Measurements from ENCODE around the gene ZDHHC7.

The ZDHHC7 gene

DNA sequence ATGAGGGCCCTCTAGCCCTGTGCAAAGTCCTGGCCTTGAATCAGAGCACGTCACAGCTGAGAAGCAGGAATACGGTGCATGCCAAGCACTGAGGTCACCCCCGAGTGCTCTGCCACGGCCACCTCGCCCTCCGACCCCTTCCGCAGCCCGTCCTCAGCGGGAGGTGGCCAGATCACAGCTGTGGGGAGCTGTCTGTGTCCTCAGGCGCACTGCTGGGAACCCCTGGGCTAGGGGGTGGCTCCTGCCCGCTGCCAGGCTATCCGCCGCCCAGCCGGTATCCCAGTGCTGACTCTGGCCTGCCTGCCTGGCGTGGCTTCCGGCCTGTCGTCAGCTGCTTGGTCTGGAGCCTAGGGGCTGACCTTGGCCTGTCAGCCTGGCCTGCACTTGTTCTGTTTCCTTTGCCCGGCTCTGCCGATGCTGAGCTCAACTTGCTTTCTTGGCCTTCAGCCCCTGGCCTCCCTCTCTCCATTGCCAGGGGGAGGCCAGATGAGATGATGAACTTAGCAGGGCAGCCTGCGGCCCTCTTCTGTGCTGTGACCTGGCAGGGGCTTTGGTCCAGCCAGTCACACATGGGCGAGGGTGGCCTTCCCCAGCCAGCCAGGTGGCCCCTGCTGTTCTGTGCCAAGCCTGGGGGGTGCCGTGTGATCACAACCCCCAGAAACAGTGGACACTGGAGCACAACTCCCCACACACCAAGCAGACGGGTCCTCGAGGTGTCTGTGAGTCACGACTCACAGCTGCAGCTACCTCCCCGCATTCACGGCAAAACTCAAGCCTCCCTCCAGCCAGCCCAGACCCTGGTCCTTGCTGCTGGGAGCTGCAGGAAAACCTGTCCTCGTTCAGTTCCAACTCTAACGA, 77.3 kb downstream of the ZDHHC7 start:
- DNase-seq, result no peak

DNA sequence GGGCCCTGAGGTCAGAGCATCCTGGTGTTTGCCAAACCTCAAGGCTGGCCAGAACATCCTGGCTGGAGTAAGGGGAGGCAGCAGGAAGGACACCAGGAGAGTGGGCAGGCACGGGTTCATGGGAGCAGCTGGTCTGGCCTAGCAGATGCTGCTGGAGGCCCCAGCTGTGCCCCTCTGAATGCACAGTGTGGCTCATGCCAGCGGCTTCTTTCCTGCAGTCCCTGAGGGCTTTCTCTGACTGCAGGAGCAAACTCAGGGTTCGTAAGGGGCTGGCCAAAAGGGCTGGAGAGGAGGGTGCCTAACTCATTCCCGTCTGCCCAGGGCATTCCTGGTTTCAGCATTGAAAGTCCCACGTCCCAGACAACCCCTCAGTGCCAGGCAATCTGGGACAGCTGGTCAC, 78.7 kb downstream of the ZDHHC7 start:
- no peak for DNase-seq

DNA sequence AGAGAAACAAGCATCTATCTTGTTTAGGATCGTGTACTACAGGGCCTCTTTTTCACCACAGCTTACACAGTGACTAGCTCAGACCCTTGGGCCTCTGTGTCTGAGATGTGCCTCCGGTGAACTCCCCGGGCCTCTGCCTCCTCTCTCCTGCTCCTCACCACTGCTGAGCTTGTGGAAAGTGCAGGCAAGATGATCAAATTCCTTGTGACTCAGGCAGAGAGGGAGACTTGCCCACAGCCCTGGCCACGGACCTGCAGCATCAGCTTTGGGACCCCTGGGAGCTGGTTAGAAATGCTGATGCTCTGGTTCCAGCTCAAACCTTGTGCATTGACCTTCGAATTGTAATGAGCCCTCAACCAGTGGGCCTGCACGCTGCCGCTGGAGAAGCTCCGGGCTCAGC, 79.8 kb downstream of the ZDHHC7 start:
- no peak for DNase-seq

DNA sequence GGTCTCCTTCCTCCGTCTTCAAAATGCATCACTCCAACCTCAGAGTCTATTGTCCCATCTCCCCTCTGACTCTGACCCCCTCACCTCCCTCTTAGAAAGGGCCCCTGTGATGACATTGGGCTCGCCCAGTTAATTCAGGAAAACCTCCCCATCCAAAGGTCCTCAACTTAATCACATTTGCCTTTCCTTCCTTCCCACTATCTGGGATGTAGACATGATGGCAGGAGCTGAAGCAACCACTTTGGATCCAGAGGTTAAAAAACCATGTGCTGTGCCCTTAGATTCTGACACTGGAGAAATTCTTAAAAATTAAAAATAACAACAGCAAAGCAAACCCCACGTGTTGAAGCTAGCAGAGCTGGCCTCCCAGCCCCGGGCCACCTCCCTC, 80.2 kb downstream of the ZDHHC7 start:
- DNase-seq, result no peak

DNA sequence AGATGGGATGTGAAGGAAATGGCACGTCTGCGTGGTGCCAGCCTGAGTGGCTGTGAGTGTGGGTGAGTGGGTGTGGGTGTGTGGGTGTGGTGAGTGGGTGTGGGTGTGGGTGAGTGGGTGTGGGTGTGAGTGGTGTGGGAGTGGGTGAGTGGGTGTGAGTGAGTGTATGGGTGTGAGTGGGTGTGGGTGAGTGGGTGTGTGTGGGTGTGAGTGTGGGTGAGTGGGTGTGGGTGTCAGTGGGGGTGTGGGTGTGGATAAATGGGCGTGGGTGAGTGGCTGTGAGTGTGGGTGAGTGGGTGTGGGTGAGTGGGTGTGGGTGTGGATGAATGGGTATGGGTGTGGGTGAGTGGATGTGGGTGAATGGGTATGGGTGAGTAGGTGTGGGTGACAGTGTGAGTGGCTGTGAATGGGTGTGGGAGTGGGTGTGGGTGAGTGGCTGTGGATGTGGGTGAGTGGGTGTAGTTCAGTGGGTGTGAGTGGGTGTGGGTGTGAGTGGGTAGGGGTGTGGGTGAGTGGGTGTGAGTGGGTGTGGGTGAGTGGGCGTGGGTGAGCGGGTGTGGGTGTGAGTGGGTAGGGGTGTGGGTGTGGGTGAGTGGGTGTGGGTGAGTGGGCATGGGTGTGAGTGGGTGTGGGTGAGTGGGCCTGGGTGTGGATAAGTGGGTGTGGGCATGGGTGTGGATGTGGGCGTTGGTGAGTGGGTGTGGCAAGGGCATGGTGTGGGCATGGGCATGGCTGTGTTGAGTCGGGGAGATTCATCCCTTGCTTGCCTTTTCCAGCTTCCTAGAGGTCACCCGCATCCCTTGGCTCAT, 80.8 kb downstream of the ZDHHC7 start:
- DNase-seq, result no peak

DNA sequence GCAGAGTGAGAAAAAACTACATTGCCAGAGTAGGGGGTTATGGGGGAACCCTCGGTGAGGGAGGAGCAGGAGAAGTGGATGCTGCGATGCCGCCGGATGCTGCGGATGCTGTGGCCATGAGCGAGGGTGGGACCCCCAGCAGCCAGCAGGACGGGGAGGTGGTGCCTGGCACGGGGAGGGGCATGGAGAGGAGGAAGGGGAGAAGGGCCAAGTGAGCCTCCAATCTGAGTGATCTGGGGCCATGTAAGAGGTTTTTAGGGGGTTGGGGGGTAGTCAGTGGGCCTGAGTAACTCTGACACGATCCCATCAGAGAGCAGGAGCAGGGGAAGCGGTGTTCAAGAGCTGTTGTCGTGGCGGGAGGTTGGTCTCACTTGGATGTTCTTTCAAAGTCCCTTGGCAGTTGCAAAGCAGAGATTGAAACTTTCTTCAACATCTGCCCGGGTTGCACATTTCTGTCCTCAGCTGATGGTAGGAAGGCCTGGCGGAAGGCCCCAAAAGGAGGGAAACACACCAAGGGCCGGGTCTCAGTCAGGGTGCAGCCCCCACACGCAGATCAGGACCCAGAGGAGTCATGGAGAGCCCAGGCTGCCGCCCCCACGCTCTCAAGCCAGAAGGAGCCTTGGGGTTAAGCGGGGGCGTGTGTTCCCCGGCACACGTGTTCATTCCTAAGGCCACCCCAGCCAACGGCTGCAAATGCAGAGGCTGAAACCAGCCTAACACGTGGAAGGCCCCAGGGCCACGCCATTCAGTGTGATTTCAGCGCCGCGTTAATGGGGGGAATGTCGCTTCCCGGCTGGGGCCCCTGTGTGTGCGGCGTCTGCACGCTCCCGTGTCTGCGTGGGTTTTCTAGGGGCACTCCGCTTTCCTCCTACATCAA, 81.7 kb downstream of the ZDHHC7 start:
- DNase-seq, result no peak

DNA sequence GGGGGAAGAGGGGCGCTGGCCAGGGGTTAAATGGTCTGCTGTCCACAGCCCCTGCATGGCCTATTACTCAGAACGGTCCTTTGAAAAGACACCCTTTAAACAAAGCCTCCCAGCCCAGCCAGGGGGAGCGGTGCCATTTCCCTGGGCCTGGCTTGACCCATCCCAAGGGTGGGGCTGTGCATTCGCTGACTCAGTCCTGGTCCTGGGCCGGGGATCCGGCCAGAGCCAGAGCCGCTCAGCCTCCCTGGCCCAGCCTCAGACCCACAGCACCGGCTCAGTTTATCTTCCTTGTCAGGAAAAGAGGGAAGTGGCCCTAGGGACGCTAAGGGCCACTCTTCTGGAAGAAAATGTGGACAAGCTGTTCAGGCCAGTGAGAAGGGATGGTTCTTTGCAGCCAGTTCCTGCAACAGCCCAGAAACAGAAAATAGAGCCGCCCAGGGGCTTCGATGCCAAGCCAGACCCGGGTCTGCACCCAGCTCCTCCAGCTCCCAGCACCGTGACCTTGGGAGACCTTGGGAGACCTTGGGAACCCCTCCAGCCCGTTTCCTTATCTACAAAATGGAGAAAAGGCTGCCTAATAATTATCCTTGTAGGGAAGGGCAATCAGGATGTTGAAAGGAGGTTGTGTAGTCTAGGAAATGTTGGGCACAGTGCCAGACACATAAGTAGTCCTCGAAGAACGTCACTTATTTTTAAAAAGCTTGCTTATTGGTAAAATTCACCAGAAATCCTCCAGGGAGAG, 82.5 kb downstream of the ZDHHC7 start:
- DNase-seq, result no peak

DNA sequence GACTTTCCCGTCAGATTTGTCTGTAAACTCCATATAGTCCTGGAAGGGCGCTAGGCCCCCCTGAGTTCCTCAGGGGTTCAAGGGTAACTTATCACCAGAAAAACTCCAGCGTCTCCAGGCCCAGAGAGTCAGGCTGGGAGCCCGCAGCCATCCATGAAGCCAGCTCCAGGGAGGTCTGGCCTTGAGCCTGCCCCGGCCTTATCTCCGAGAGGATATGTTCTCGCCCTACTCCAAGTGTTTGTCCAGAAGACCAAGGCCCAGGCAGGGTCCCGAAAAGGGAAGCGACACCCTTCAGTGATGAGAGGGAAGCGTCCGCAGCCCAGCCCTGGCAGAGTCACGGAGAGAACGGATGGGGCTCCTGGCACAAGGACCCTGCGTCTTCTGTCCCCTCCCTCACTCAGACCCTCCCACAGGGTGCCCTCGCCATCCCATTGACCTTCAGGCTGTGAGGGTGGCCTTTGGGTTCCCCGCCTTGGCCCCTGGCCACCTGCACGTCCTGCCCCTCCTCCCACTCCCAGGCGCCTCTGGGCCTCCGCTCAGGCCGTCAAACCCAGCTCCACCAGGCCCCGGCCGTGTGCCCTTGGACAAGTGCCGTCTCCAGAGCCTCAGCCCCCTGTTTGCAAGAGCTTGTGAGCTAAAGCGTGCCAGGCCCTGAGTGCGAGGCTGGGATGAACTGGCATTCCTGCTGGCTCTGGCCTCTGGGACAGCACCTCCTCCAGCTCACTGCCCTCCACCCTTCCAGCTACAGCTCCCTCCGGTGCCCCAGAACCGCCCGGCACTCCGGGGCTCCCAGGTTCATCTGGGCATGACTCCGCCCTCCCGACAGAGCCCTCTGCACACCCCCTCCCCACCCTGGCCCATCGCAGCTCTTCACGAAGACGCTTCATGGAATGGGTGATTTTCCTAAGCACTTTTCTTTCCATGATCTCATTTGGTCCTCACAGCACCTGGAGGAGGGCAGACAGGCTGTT, 83.4 kb downstream of the ZDHHC7 start:
- no peak for DNase-seq

DNA sequence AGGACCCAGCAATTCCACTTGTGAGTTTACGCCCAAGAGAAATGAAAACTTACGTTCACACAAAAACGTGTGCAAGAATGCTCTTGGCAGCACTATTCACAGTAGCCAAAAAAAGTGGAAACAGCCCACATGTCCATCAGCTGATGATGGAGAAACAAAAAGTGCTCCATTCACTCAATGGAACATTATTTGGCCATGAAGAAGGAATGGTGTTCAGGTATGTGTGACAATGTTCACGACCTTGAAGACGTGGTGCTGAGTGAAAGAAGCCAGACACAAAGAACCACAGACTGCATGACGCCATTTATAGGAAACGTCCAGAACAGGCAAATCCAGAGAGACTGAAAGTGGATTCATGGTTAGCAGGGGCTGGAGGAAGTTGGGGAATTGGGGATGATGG, 84.9 kb downstream of the ZDHHC7 start:
- no peak for DNase-seq

DNA sequence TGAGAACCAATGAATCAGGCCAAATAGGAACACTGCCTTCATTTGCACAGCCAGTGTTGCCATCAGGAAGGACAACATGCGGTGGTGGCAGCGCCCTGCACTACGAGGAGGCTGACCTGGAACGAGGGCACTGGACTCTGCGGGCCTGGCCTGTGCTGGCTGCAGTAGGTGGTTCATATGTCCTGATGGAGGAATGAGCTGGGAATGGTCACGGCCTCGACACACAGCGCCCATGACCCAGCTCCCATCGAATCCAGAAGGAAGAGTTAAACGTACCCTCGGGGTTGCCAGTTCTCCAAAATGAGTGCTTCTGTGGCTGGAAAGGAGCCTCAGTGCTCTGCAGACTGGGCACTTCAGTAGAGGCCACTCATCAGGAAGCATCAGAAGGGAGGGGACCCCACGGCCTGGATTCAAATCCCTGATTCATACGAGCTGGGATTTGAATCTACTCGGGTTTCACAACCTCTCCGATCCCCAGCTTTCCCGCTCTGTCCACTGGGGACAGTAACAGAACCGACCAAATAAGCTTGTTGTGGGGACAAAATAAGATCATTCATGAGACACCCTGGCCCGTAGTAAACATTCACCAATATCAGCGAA, 85.5 kb downstream of the ZDHHC7 start:
- DNase-seq, result no peak

DNA sequence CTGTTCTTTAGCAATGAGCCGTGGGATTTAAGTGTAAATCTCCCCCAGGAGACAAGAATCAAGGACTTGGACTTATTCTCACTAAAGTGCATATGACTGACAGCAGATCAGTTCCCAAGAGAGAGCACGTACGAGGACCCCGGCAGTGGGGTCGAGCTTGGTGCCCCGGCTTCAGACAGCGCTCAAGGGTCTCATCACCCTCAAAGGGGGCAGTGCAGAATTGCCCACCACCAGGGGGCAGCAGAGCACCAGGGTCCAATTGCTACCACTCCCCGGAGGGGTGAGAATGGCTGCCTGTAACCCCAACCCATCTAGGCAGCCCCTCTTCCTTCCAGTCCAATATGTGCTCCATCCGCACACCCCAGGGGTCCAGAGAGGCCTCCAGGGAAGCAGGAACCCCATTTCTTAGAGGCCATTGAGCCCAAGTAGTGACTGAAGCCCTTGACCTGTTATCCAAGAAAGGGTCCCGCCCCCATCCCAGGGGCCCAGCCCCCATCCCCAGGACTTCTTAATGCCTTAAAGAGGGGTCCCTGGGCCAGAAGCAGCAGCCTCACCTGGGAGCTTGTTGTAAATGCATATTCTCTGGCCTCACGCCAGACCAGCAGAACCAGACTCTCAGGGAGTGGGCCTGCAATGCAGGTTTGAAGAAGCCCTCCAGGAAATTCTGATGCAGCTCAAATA, 86.1 kb downstream of the ZDHHC7 start:
- DNase-seq, result peak; percentile 88

DNA sequence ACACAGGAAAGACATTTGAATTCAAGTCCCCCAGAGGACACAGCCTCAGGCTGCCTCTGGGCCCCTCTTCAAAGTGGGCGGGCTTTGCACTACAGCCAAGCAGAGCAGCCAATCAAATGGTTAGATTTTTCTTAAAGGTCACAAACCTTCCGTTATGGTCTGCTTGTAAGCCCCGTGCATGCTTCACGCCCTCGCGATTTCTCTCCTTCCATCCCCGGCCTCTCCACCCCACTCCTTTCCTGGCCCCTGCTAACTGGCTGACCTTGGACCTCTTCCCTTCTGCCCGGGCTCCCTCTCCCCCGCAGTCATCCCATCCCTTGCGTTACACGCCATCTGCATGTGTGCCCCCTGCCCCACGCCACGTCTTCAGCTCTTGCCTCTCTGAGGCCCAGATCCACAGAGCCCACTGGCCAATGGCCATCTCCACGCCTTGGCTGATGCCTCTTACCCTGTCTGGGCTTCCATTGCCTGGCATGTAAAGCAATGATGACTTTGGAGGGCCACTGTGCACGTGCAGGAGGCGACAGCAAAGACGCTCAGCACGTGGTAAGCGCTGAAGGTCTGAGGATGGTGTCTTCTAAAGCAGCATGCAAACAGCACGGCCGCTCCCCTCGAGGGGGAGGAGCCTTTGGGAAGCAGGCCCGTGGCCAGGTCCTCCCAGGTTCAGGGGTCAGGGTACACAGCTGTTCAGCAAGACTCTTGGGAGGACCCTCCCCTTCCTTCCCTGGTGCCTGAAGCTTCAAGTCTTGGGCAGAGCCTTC, 86.8 kb downstream of the ZDHHC7 start:
- DNase-seq, result no peak
